ENCODE data around the gene CPA4. TPM values are rescaled to one million over a fixed set of nuclear protein-coding genes. Genes with fewer than 3 reads are reported as not detected.
"Not testable (repeated sequence)": the region's sequence is repeated elsewhere in the genome, so short reads cannot be mapped to it uniquely, and the experiment has no call there.

Gene CPA4, protein sequence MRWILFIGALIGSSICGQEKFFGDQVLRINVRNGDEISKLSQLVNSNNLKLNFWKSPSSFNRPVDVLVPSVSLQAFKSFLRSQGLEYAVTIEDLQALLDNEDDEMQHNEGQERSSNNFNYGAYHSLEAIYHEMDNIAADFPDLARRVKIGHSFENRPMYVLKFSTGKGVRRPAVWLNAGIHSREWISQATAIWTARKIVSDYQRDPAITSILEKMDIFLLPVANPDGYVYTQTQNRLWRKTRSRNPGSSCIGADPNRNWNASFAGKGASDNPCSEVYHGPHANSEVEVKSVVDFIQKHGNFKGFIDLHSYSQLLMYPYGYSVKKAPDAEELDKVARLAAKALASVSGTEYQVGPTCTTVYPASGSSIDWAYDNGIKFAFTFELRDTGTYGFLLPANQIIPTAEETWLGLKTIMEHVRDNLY
- 0.55 TPM for polyA plus RNA-seq (2012; ENCODE audit: missing spikeins)

DNA sequence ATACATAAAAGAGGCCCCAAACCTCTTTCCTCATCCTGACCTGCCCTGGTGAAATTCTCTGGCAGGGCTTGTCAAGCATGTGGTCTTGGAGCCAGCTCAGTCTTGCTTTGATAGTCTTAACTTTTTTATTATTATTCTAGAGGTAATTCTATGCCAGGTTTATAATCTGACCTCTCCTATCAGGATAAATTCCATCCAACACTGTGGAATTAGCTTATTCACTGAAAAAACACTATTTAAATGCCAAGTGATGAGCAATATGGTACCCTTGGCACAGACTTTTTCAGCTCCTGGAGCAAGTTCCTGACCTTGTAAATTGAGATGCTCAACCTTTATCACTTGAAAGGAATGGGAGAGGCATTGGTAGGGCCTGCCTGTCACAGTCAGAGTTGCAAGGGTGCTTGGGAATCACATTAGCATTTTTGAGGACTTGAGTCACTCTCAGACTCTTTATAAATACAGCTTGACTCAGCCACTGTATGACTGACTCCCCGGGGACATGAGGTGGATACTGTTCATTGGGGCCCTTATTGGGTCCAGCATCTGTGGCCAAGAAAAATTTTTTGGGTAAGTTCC is at the start of gene CPA4:
Gene CPA4, plus strand, starts transcription at position 480 of the 576 bp plus-strand sequence. Its CDS starts 20 bp downstream, at position 500.
- FAIRE-seq (no peak), DNase-seq (ENCODE audit: insufficient read length) (no peak)
- no peak for TF ChIP-seq TAF1 (IDR thresholded peaks at IDR 0.05; ENCODE audit: borderline replicate concordance, low read depth, low read length)
- no peak for TF ChIP-seq POLR2AphosphoS5 (IDR thresholded peaks at IDR 0.05; ENCODE audit: low read depth, low read length)
- no peak for TF ChIP-seq POLR2A (IDR thresholded peaks at IDR 0.05; ENCODE audit: low read depth, low read length)

DNA sequence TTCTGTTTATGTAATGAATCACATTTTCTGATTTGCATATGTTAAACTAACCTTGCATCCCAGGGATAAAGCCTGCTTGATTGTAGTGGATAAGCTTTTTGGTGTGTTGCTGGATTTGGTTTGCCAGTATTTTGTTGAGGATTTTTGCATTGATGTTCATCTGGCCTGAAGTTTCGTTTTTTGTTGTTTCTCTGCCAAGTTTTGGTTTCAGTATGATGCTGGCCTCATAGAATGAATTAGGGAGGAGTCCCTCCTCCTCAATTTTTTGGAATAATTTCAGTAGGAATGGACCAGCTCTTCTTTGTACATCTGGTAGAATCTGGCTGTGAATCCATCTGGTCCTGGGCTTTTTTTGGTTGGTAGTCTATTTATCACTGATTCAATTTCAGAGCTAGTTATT is 49.5 kb upstream of the CPA4 start:
- peak; percentile 50 for FAIRE-seq
- not testable (repeated sequence) for DNase-seq (ENCODE audit: insufficient read length)

DNA sequence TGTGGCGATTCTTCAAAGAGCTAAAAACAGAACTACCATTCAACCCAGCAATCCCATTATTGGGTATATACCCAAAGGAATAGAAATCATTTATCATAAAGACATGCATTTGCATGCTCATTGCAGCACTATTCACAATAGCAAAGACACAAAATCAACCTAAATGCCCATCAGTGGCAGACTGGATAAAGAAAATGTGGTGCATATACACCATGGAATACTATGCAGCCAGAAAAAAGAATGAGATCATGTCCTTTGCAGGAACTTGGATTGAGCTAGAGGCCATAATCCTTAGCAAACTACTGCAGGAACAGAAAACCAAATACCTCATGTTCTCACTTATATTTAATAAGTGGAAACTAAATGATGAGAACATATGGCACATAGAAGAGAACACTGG is 46.5 kb upstream of the CPA4 start:
- not testable (repeated sequence) for DNase-seq (ENCODE audit: insufficient read length); FAIRE-seq

DNA sequence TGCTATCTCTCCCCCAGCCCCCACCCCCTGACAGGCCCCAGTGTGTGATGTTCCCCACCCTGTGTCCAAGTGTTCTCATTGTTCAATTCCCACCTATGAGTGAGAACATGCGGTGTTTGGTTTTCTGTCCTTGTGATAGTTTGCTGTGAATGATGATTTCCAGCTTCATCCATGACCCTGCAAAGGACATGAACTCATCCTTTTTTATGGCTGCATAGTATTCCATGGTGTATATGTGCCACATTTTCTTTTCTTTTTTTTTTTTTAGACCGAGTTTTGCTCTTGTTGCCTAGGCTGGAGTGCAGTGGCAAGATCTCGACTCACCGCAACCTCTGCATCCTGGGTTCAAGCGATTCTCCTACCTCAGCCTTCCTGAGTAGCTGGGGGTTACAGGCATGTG is 44.1 kb upstream of the CPA4 start:
- DNase-seq (ENCODE audit: insufficient read length); FAIRE-seq: not testable (repeated sequence)

DNA sequence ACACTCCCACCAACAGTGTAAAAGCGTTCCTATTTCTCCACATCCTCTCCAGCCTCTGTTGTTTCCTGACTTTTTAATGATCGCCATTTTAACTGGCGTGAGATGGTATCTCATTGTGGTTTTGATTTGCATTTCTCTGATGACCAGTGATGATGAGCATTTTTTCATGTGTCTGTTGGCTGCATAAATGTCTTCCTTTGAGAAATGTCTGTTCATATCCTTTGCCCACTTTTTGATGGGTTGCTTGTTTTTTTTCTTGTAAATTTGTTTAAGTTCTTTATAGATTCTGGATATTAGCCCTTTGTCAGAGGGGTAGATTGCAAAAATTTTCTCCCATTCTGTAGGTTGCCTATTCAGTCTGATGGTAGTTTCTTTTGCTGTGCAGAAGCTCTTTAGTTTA is 43.3 kb upstream of the CPA4 start:
- DNase-seq (ENCODE audit: insufficient read length): not testable (repeated sequence)

DNA sequence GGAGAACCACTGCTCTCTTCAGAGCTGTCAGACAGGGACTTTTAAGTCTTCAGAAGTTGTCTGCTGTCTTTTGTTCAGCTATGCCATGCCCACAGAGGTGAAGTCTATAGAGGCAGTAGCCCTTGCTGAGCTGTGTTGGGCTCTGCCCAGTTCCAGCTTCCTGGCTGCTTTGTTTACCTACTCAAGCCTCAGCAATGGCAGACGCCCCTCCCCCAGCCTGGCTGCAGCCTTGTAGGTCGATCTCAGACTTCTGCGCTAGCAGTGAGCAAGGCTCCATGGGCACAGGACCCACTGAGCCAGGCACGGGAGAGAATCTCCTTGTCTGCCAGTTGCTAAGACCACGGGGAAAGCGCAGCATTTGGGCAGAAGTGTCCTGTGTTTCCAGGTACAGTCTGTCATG is 38.4 kb upstream of the CPA4 start:
- FAIRE-seq (no peak), DNase-seq (ENCODE audit: insufficient read length) (no peak)
- TF ChIP-seq POLR2A (IDR thresholded peaks at IDR 0.05; ENCODE audit: low read depth, low read length): no peak
- no peak for TF ChIP-seq POLR2AphosphoS5 (IDR thresholded peaks at IDR 0.05; ENCODE audit: low read depth, low read length)
- no peak for TF ChIP-seq TAF1 (IDR thresholded peaks at IDR 0.05; ENCODE audit: borderline replicate concordance, low read depth, low read length)

More for the DNA sequence above, 43.3 kb upstream of the CPA4 start:
- not testable (repeated sequence) for FAIRE-seq

DNA sequence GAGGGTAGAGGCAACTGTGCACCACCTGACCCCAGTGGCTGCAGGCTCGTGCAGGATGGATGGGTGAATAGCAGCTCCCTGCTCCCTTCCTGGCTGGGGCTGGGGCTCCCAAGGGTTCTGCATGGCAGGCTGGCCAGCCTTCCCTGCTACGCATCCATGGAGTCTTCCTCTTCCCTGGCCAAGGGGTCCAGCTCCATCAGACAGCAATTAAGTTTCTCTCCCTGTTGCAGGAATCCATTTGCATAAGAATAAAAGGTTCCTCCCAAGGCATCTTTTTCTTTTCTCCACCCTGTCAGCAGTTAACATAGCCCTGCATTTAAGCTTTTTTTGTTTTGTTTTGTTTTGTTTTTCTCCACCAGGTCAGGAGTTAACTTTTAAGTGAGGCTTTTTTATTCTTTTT is 36.3 kb upstream of the CPA4 start:
- no peak for FAIRE-seq
- TF ChIP-seq POLR2A (IDR thresholded peaks at IDR 0.05; ENCODE audit: low read depth, low read length) (no peak), TAF1 (IDR thresholded peaks at IDR 0.05; ENCODE audit: borderline replicate concordance, low read depth, low read length) (no peak), POLR2AphosphoS5 (IDR thresholded peaks at IDR 0.05; ENCODE audit: low read depth, low read length) (no peak)
- no peak for DNase-seq (ENCODE audit: insufficient read length)

DNA sequence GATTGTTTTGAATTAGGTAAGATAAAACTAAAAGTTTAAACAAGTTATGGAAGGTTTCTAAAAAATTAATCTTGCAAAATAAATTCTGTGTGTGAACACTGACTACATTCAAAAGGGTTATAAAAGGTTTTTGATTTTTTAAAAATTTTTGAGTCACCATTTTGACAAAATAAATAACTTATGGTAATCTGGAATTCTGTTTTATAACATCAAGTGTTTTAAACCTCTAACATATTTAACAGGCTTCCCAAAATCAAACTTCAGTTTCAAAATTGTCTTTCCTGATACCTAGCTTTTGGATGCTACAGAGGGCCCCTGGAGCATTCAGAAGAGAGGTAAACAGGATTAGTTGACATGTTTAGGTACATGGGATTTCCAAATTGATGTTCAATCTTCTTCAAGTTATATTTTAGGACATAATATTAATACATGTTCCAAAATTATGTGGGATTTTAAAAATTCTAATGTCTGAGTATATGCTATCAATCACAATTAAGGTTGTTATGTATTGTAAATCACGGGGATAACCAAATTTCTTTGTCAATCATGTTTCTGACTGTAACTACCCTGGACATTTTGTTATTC is 34.4 kb upstream of the CPA4 start:
- FAIRE-seq (no peak), DNase-seq (ENCODE audit: insufficient read length) (no peak)
- TF ChIP-seq POLR2AphosphoS5 (IDR thresholded peaks at IDR 0.05; ENCODE audit: low read depth, low read length) (no peak), POLR2A (IDR thresholded peaks at IDR 0.05; ENCODE audit: low read depth, low read length) (no peak), TAF1 (IDR thresholded peaks at IDR 0.05; ENCODE audit: borderline replicate concordance, low read depth, low read length) (no peak)

DNA sequence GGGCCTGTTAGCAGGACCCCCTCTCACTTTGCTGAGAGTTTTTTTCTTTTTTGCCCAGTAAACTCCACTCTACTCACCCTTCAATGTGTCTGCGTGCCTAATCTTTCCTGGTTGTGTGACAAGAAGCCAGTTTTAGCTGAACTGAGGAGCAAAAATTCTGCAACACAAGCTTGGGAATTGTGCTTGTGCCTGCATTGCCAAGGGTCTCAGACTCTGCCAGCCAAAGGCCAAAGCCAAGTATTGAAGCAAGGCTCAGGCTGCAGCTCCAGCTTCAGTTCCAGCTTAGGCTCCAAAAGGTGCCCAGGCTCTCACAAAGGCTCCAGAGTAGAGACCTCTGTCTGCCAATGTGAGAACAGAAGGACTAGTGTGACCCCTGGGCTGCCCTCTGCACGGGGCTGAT is 30.5 kb upstream of the CPA4 start:
- DNase-seq (ENCODE audit: insufficient read length) (no peak), FAIRE-seq (no peak)
- TF ChIP-seq TAF1 (IDR thresholded peaks at IDR 0.05; ENCODE audit: borderline replicate concordance, low read depth, low read length): no peak
- TF ChIP-seq POLR2AphosphoS5 (IDR thresholded peaks at IDR 0.05; ENCODE audit: low read depth, low read length): no peak
- TF ChIP-seq POLR2A (IDR thresholded peaks at IDR 0.05; ENCODE audit: low read depth, low read length): no peak

DNA sequence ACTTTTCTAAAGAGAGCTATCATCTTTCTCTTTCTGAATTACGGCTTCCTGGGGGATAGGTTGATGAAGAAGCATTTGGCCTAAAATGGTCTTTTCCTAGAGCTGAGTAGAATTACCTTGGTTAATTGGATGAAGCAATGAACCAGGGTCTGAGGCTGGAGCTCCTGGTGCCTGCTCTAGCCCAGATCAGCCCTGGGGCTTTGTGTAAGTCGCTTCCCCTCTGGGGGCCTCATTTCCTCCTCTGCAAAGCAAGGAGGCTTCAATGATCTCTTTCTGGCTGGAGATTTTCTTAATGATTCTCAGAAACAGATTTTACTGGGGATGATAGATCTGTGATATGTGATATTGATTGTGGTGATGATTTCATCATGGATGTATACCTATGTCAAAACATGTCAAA is 29.8 kb upstream of the CPA4 start:
- DNase-seq (ENCODE audit: insufficient read length) (no peak), FAIRE-seq (no peak)
- TF ChIP-seq POLR2A (IDR thresholded peaks at IDR 0.05; ENCODE audit: low read depth, low read length) (no peak), POLR2AphosphoS5 (IDR thresholded peaks at IDR 0.05; ENCODE audit: low read depth, low read length) (no peak), TAF1 (IDR thresholded peaks at IDR 0.05; ENCODE audit: borderline replicate concordance, low read depth, low read length) (no peak)

DNA sequence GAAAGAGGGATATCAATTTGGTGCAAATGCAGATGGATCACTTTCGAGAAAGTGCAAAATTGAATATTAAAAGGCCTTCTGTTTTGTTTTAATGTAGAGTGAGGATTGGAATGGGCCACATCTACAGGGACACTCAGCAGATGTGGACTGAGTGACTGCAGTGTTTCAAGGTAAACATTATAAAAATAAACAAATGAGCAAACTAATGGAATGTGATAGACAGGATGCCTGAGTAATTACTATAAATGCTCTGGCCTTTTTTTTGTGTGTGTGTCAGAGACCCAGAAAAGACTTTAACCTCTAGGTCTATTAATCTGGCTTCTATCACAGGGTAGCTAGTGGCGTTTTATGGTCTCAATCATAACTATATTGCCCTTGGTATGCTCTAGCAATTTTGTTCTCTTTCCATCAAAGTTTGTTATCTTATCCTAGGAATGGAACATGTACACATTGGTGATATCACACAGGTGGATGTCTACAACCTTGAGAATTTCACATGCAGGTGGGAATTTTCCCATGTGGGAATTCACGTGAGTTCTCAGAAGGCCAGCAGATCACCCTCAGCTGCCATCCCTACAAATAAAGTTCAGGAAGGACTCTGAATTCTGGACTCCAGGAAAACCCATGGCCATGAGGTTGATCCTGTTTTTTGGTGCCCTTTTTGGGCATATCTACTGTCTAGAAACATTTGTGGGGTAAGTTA is 26.6 kb upstream of the CPA4 start, which contains the start of gene CPA2:
Gene CPA2, plus strand, starts transcription at position 606 of the 703 bp plus-strand sequence. Its CDS starts 19 bp downstream, at position 625.
- DNase-seq (ENCODE audit: insufficient read length): no peak
- no peak for TF ChIP-seq TAF1 (IDR thresholded peaks at IDR 0.05; ENCODE audit: borderline replicate concordance, low read depth, low read length)
- TF ChIP-seq POLR2AphosphoS5 (IDR thresholded peaks at IDR 0.05; ENCODE audit: low read depth, low read length): no peak
- no peak for TF ChIP-seq POLR2A (IDR thresholded peaks at IDR 0.05; ENCODE audit: low read depth, low read length)
- FAIRE-seq: peak; percentile 30

DNA sequence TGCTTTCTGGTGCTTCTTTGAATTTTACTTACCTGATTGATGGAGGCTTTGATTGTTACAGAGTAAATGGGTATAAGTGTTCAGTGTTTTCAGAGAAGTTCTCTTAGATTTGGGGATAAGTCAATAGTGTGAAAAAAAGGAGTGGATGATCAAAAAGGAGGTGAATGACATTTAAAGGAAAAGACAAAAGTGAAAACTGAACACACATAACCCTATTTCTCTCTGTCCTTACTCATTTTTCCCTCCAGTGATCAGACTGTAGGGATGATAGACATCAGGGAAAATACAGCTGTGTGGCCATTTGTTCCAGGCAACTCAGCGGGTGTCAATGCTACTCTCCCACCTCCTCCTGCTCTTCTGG is 26.0 kb upstream of the CPA4 start:
- DNase-seq (ENCODE audit: insufficient read length) (no peak), FAIRE-seq (no peak)
- no peak for TF ChIP-seq POLR2A (IDR thresholded peaks at IDR 0.05; ENCODE audit: low read depth, low read length)
- TF ChIP-seq TAF1 (IDR thresholded peaks at IDR 0.05; ENCODE audit: borderline replicate concordance, low read depth, low read length): no peak
- TF ChIP-seq POLR2AphosphoS5 (IDR thresholded peaks at IDR 0.05; ENCODE audit: low read depth, low read length): no peak

Measured in GM12892 (cell line).